Endothelial cell of umbilical vein (primary cell): ENCODE data around the gene ZBTB17. TPM values are rescaled to one million over a fixed set of nuclear protein-coding genes. Genes with fewer than 3 reads are reported as not detected.
A peak's percentile ranks its signal among the peaks of the same experiment; 100 is the strongest.

ENCODE experiments used
- BruUV-seq: library from RNA; stranded (reverse); fragments of 400-500 nt; replicated peaks from 2 replicates; lab custom pipeline; 2021; lab: Mats Ljungman, UMichigan
- CTCF ChIA-PET: fragments of 300-600, 350-600 bp; sonication (Branson Sonifier 250); formaldehyde crosslinking; loops from one replicate; lab custom pipeline; 2021; ENCODE audit warnings: antibody characterized with exemption, inconsistent platforms; lab: Charles Lee
- POLR2A ChIA-PET: fragments of 300-600, 350-600 bp; sonication (Branson Sonifier 250); formaldehyde crosslinking; loops from one replicate; lab custom pipeline; 2021; ENCODE audit warnings: antibody characterized with exemption, inconsistent platforms; lab: Charles Lee
- DNase-seq: peaks from one replicate; pipeline ENCODE4 v3.0.0-alpha.2; 2011; ENCODE audit warnings: low read depth, low spot score
- FAIRE-seq: peaks from 2 replicates; lab custom pipeline; 2011; peaks lifted over from hg19 to GRCh38; lab: Jason Lieb, UNC
- H2AFZ ChIP-seq: 2 replicates; pipeline ENCODE4 v1.6.0; 2012; ENCODE audit warnings: low read depth, low read length, control low read depth, inconsistent platforms
- H3K27ac ChIP-seq: 2 replicates; pipeline ENCODE4 v1.5.1; 2011; ENCODE audit warnings: low read depth, mild to moderate bottlenecking, control low read depth, low read length, moderate library complexity; ENCODE audit not compliant: insufficient read depth
- H3K27me3 ChIP-seq, 2 experiments: 2 replicates each; pipeline versions ENCODE4 v1.6.0 to v1.6.1; 2011; ENCODE audit warnings: low read length in 2 of 2, mixed read lengths in 1 of 2; ENCODE audit not compliant: control insufficient read depth in 2 of 2, insufficient read depth in 2 of 2
- H3K36me3 ChIP-seq, 2 experiments: 2 replicates in 1 of 2; 3 replicates in 1 of 2; pipeline ENCODE4 v1.5.1; 2011; ENCODE audit warnings: low read length in 2 of 2, mild to moderate bottlenecking in 1 of 2, moderate library complexity in 1 of 2; ENCODE audit not compliant: control insufficient read depth in 2 of 2, insufficient read depth in 2 of 2; ENCODE audit errors: extremely low read depth in 1 of 2
- H3K4me1 ChIP-seq: 3 replicates; pipeline ENCODE4 v1.5.1; 2011; ENCODE audit warnings: mild to moderate bottlenecking, low read length; ENCODE audit not compliant: control insufficient read depth, insufficient read depth; ENCODE audit errors: extremely low read depth
- H3K4me2 ChIP-seq: 2 replicates; pipeline ENCODE4 v1.6.1; 2011; ENCODE audit warnings: low read length, control low read depth, mixed read lengths; ENCODE audit not compliant: insufficient read depth
- H3K4me3 ChIP-seq, 3 experiments: fragments of 200-600 bp in 1 of 3; sonication (generic), shearing (Covaris generic) in 1 of 3; replicated peaks in 1 of 3; 2 replicates each; pipeline ENCODE4 v1.5.1; 2011 to 2016; ENCODE audit warnings: control low read depth in 3 of 3, low read length in 3 of 3, mild to moderate bottlenecking in 2 of 3, inconsistent platforms in 1 of 3, low read depth in 1 of 3, moderate library complexity in 1 of 3; ENCODE audit not compliant: insufficient read depth in 1 of 3
- H3K79me2 ChIP-seq: 2 replicates; pipeline ENCODE4 v1.6.0; 2012; ENCODE audit warnings: low read length, inconsistent platforms; ENCODE audit not compliant: control insufficient read depth, insufficient read depth
- H3K9ac ChIP-seq: replicated peaks from 2 replicates; pipeline ENCODE3; 2011; ENCODE audit warnings: low read length, control low read depth; ENCODE audit not compliant: insufficient read depth; ENCODE audit errors: extremely low read depth
- H3K9me1 ChIP-seq: replicated peaks from 3 replicates; pipeline ENCODE4 v1.6.0; 2011; ENCODE audit warnings: mild to moderate bottlenecking, low read length; ENCODE audit not compliant: control insufficient read depth, insufficient read depth; ENCODE audit errors: extremely low read depth
- H3K9me3 ChIP-seq: replicated peaks from 2 replicates; pipeline ENCODE4 v1.5.1; 2012; ENCODE audit warnings: low read length, inconsistent platforms; ENCODE audit not compliant: control insufficient read depth, insufficient read depth
- H4K20me1 ChIP-seq: replicated peaks from 2 replicates; pipeline ENCODE3; 2011; ENCODE audit warnings: mild to moderate bottlenecking, low read length; ENCODE audit not compliant: control insufficient read depth, insufficient read depth; ENCODE audit errors: extremely low read depth
- EZH2 ChIP-seq: IDR thresholded peaks from 2 replicates; pipeline ENCODE4 v1.6.1; 2012; ENCODE audit warnings: borderline replicate concordance, low read depth, mild to moderate bottlenecking, moderate library complexity, low read length, inconsistent platforms; ENCODE audit not compliant: severe bottlenecking
- FOS ChIP-seq: IDR thresholded peaks from 2 replicates; pipeline ENCODE4 v1.6.1; 2011; ENCODE audit warnings: mild to moderate bottlenecking, low read length, moderate library complexity, borderline replicate concordance; ENCODE audit not compliant: insufficient read depth
- GATA2 ChIP-seq: IDR thresholded peaks from 2 replicates; pipeline ENCODE4 v1.7.0; 2011; ENCODE audit warnings: low read depth, mild to moderate bottlenecking, moderate library complexity, mixed read lengths, low read length; ENCODE audit not compliant: insufficient read length, insufficient read depth
- JUN ChIP-seq: IDR thresholded peaks from 2 replicates; pipeline ENCODE4 v1.6.1; 2011; ENCODE audit warnings: borderline replicate concordance, low read depth; ENCODE audit not compliant: insufficient read length, insufficient read depth
- MYC ChIP-seq: IDR thresholded peaks from one replicate; pipeline ENCODE4 v1.6.1; 2011; ENCODE audit warnings: mild to moderate bottlenecking, low read depth, low read length
- POLR2A ChIP-seq: IDR thresholded peaks from 2 replicates; pipeline ENCODE4 v1.6.1; 2012; ENCODE audit warnings: low read depth, mild to moderate bottlenecking, control low read depth, low read length
- POLR2AphosphoS5 ChIP-seq: IDR thresholded peaks from 2 replicates; pipeline ENCODE4 v1.6.1; 2012; ENCODE audit warnings: low read depth, mild to moderate bottlenecking, control low read depth, low read length, moderate library complexity; ENCODE audit not compliant: insufficient read depth
- dilution Hi-C: fragments of 300-500 bp; cut with MboI; formaldehyde crosslinking; loops from one replicate; pipeline ENCODE4 v1.15.0; 2019; ENCODE audit warnings: low sequenced_read_pairs; ENCODE audit not compliant: extremely low pct_ligation_motif_present
- intact Hi-C: fragments of 100-400 bp; cut with micrococcal nuclease; formaldehyde crosslinking; loops from one replicate; pipeline ENCODE4 v1.10.0; 2022
- polyA plus RNA-seq, 4 experiments: library from polyadenylated mRNA; depleted of rRNA in 3 of 4; stranded (reverse) in 3 of 4; unstranded in 1 of 4; fragments of >200 nt; gene quantifications; 2 replicates each; pipeline versions ENCODE4 v1.2.1 to v1.2.3, GENCODE V29; 2011 to 2012; ENCODE audit warnings: missing spikeins in 1 of 4
- total RNA-seq: library from RNA; stranded (reverse); gene quantifications from 2 replicates; pipeline ENCODE4 v1.2.3, GENCODE V29; 2021
- TF ChIP-seq, protein P1 (sequence below), 2 donors: IDR thresholded peaks; 1 replicate in 1 of 2; 2 replicates in 1 of 2; pipeline ENCODE4 v1.5.1; 2011; ENCODE audit warnings: low read length in 2 of 2, mild to moderate bottlenecking in 2 of 2, moderate library complexity in 2 of 2, control low read depth in 1 of 2, inconsistent platforms in 1 of 2, low read depth in 1 of 2; ENCODE audit not compliant: insufficient read depth in 1 of 2; ENCODE audit errors: extremely low read depth in 1 of 2
- TF ChIP-seq, protein P2 (sequence below): IDR thresholded peaks from 2 replicates; pipeline ENCODE4 v1.6.1; 2011; ENCODE audit not compliant: insufficient read depth, insufficient read length

ZBTB17 gene
- total and polyA plus RNA-seq, 2 donors (not counting 3 experiments of a cell fraction or from before 2014, with no cell fraction given) = 43.9 to 72.7 TPM

DNA sequence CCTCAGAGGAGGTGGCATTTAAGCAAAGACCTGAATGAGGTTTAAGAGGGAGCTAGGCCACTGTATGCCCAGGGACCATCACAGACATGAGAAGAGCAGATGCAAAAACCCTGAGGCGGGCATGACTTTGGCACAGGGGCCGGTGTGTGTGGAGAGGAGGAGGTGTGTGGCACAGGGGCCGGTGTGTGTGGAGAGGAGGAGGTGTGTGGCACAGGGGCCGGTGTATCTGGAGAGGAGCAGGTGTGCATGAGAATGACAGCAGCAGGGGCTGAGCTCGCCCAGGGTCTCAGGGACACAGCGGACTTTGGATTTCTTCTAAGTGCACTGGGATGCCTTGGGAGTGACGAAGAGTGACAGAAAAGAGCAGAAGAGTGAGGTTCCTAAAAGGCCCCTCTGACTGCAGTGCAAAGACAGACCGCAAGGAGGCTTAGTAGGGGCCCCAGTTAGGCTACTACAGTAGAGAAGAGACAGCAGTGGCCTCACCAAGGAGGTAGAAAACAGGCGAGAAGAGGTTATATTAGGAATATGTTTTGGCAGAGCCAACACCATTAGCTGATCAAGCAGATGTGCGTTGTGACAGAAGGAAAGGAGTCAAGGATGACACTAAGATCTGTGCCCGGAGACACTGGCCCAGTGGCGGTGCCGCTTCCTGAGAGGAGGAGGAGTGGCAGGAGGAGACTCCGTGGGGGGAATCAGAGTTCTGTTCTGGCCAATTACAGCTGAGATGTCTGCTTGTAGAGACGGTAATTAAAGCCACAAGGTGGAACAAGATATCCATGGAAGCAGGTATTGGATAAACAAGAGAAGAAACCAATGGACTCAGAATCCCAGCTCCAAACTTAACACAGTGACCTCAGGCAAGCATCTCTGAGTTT lies 18.4 kb downstream of the ZBTB17 start:
- H2AFZ ChIP-seq = no peak overlapping the region
- FAIRE-seq (no peak), DNase-seq (no peak)
- H3K9ac ChIP-seq = no peak overlapping the region
- H4K20me1 ChIP-seq = no peaks in the 10 kb centered on the region
- intact Hi-C loops = loop anchor here (1.0 to 2.0 kb wide), 3 partner anchors 9 to 37 kb away; no protein-coding TSS in a partner anchor
- H3K36me3 ChIP-seq = no peaks in the 10 kb centered on the region
- H3K27ac ChIP-seq = peak overlapping the region; percentile 48
- no TSS peak for BruUV-seq
- H3K4me2 ChIP-seq = peak overlapping the region; percentile 55
- H3K4me1 ChIP-seq = peaks cover 49% of the 10 kb centered on the region
- no peaks in the 10 kb centered on the region for H3K27me3 ChIP-seq
- no peak for TF ChIP-seq JUN
- TF ChIP-seq, protein P1, sequence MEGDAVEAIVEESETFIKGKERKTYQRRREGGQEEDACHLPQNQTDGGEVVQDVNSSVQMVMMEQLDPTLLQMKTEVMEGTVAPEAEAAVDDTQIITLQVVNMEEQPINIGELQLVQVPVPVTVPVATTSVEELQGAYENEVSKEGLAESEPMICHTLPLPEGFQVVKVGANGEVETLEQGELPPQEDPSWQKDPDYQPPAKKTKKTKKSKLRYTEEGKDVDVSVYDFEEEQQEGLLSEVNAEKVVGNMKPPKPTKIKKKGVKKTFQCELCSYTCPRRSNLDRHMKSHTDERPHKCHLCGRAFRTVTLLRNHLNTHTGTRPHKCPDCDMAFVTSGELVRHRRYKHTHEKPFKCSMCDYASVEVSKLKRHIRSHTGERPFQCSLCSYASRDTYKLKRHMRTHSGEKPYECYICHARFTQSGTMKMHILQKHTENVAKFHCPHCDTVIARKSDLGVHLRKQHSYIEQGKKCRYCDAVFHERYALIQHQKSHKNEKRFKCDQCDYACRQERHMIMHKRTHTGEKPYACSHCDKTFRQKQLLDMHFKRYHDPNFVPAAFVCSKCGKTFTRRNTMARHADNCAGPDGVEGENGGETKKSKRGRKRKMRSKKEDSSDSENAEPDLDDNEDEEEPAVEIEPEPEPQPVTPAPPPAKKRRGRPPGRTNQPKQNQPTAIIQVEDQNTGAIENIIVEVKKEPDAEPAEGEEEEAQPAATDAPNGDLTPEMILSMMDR (IDR thresholded peaks at IDR 0.05; ENCODE audit: extremely low read depth in 1 of 2, insufficient read depth in 1 of 2, low read depth in 1 of 2, low read length in 2 of 2) = peak in 1 of 2 donors; percentile 38
- ChIA-PET CTCF (interaction anchor here (0.7 to 4.0 kb wide), 12 partner anchors 9 to 169 kb away, joined by 3 to 18 read pairs (median 8); partner anchors contain the start of gene ZBTB17), POLR2A (no interaction called here)
- no peaks in the 10 kb centered on the region for H3K9me3 ChIP-seq
- dilution Hi-C loops = no loop called here
- H3K4me3 ChIP-seq = no peak overlapping the region
- peaks cover 56% of the 10 kb centered on the region for H3K79me2 ChIP-seq
- no peaks in the 10 kb centered on the region for H3K9me1 ChIP-seq

DNA sequence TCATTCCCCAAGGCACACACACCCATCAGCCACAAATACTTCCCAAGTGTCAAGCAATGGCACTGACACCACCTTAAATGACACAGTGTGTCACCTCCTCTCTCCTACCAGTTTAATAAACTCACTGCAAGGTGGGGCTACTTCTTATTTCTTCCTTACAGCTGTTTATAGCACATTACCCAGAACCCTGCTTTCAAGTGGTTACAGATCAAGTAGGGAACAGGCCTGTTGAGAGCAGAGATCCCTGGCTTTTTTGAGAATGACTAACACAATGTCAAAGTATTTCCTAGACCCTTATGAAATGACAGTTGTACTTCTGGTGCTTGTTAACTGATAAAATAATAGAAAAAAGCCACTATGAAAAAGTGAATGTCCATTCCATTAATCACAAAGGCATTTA lies 19.8 kb downstream of the ZBTB17 start:
- no peak for FAIRE-seq
- dilution Hi-C loops = no loop called here
- ChIA-PET CTCF (interaction anchor here (0.8 to 4.0 kb wide), 5 partner anchors 18 to 164 kb away, joined by 3 to 18 read pairs (median 6); partner anchors contain the start of gene ZBTB17), POLR2A (interaction anchor here (0.6 kb wide), 1 partner anchor 851 kb away, joined by 4 read pairs; no protein-coding TSS in a partner anchor)
- Histone ChIP-seq H3K27ac (no peak overlapping the region), H2AFZ (no peak overlapping the region), H3K9me3 (no peaks in the 10 kb centered on the region), H3K9ac (no peak overlapping the region), H3K4me1 (peaks cover 62% of the 10 kb centered on the region), H3K4me2 (no peak overlapping the region), H3K36me3 (no peaks in the 10 kb centered on the region), H3K9me1 (no peaks in the 10 kb centered on the region), H4K20me1 (no peaks in the 10 kb centered on the region), H3K27me3 (no peaks in the 10 kb centered on the region), H3K4me3 (no peak overlapping the region), H3K79me2 (peaks cover 56% of the 10 kb centered on the region)
- intact Hi-C loops = no loop called here
- no peak for DNase-seq
- BruUV-seq = no TSS peak
- TF ChIP-seq, protein P2, sequence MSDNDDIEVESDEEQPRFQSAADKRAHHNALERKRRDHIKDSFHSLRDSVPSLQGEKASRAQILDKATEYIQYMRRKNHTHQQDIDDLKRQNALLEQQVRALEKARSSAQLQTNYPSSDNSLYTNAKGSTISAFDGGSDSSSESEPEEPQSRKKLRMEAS = no peak
- TF ChIP-seq FOS (no peak), GATA2 (no peak), POLR2AphosphoS5 (no peak), POLR2A (no peak), MYC (no peak), JUN (no peak), EZH2 (no peak)
- TF ChIP-seq, protein P1 (IDR thresholded peaks at IDR 0.05; ENCODE audit: extremely low read depth in 1 of 2, insufficient read depth in 1 of 2, low read depth in 1 of 2, low read length in 2 of 2) = no peak
